Stomach (tissue), 9 donors: Measurements from ENCODE around the gene CAMTA2. TPM values are rescaled to one million over a fixed set of nuclear protein-coding genes. Genes with fewer than 3 reads are reported as not detected.

Experiments
- DNase-seq, 2 donors: peaks; one replicate each; pipeline versions ENCODE4 v3.0.0 to v3.0.0-alpha.2; 2013 to 2019
- H3K27ac ChIP-seq, 5 donors: fragments of 200-600 bp in 4 of 5; sonication (generic) in 4 of 5; one replicate each; pipeline ENCODE4 v1.5.1; 2013 to 2019; ENCODE audit warnings: mild to moderate bottlenecking in 1 of 5, moderate library complexity in 1 of 5
- H3K27me3 ChIP-seq, 3 donors: fragments of 200-600 bp; sonication (generic); one replicate each; pipeline ENCODE4 v1.5.1; 2017 to 2019; ENCODE audit warnings: mixed run types in 1 of 3
- H3K36me3 ChIP-seq, 4 donors: fragments of 200-600 bp; sonication (generic); 1 replicate in 3 of 4; 2 replicates in 1 of 4; pipeline ENCODE4 v1.5.1; 2016 to 2019
- H3K4me1 ChIP-seq, 4 donors: fragments of 200-600 bp; sonication (generic); one replicate each; pipeline ENCODE4 v1.5.1; 2016 to 2019
- H3K4me3 ChIP-seq, 4 donors: fragments of 200-600 bp; sonication (generic) in 3 of 4; one replicate each; pipeline ENCODE4 v1.5.1; 2016 to 2019; ENCODE audit warnings: mild to moderate bottlenecking in 1 of 4
- H3K9me3 ChIP-seq, 4 donors: fragments of 200-600 bp; sonication (generic); one replicate each; pipeline ENCODE4 v1.5.1; 2016 to 2019
- EP300 ChIP-seq: sonication (generic); formaldehyde crosslinking; IDR thresholded peaks from one replicate; pipeline ENCODE4 v1.6.1; 2017; ENCODE audit warnings: antibody characterized with exemption
- POLR2A ChIP-seq, 4 donors: fragments of 450-650 bp; IDR thresholded peaks; one replicate each; pipeline ENCODE4 v1.6.1; 2016; ENCODE audit warnings: antibody characterized with exemption in 4 of 4, control low read depth in 2 of 4, mild to moderate bottlenecking in 1 of 4, moderate library complexity in 1 of 4
- POLR2AphosphoS5 ChIP-seq, 3 donors: sonication (generic); formaldehyde crosslinking; IDR thresholded peaks; one replicate each; pipeline ENCODE4 v1.6.1; 2016; ENCODE audit warnings: antibody characterized with exemption in 3 of 3
- WGBS, 5 donors: extraction: QIAGEN DNeasy Blood & Tissue Kit in 3 of 5; methylation state at CpG; one replicate each; pipeline versions ENCODE4 v1.1.5 to v1.1.7; 2013 to 2018; 5-methylcytosine and 5-hydroxymethylcytosine counted together
- intact Hi-C: fragments of 100-400 bp; cut with DNase I; formaldehyde crosslinking; loops from one replicate; pipeline ENCODE4 v1.15.1; 2023; ENCODE audit warnings: low total_unique reads
- polyA plus RNA-seq, 3 donors: library from polyadenylated mRNA; stranded (reverse); fragments of 200-250 nt; gene quantifications; one replicate each; pipeline ENCODE4 v1.2.3, GENCODE V29; 2013
- total RNA-seq, 5 donors: library from RNA; depleted of rRNA; stranded (reverse); fragments of >200 nt; gene quantifications; one replicate each; pipeline versions ENCODE4 v1.1.0 to v1.2.3, GENCODE V29; 2014 to 2016
- TF ChIP-seq, protein P1 (sequence below), 7 experiments: fragments of 450-650 bp in 4 of 7; fragments of 200-600 bp in 3 of 7; sonication (generic) in 3 of 7; IDR thresholded peaks; one replicate each; pipeline ENCODE4 v1.5.1; 2016 to 2019; ENCODE audit warnings: antibody characterized with exemption in 7 of 7, control low read depth in 2 of 7, mild to moderate bottlenecking in 1 of 7
- donor health status: healthy with polysubstance abuse.
- donor health status: Bipolar disorder and iron deficiency.
- donor health status: healthy.

Gene CAMTA2
- total and polyA plus RNA-seq, 8 donors: 8.1 to 202 (median 54.6) TPM

DNA sequence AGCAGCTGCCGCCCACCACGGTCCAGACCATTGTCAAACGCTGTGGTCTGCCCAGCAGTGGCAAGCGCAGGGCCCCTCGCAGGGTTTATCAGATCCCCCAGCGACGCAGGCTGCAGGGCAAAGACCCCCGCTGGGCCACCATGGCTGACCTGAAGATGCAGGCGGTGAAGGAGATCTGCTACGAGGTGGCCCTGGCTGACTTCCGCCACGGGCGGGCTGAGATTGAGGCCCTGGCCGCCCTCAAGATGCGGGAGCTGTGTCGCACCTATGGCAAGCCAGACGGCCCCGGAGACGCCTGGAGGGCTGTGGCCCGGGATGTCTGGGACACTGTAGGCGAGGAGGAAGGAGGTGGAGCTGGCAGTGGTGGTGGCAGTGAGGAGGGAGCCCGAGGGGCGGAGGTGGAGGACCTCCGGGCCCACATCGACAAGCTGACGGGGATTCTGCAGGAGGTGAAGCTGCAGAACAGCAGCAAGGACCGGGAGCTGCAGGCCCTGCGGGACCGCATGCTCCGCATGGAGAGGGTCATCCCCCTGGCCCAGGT, 34.8 kb upstream of the CAMTA2 start:
- Histone ChIP-seq H3K4me3 (no peak overlapping the region), H3K36me3 (peaks cover 36 to 70% (median 70%) of the 10 kb centered on the region in 4 donors), H3K27ac (no peak overlapping the region), H3K27me3 (no peaks in the 10 kb centered on the region), H3K4me1 (peaks cover 0 to 28% (median 18%) of the 10 kb centered on the region in 4 donors), H3K9me3 (no peaks in the 10 kb centered on the region)
- intact Hi-C loops: no loop called here
- WGBS, 5 donors: 92 to 96% (median 94%) methylated on average over 23 to 30 of the region's 30 CpGs
- TF ChIP-seq, protein P1, sequence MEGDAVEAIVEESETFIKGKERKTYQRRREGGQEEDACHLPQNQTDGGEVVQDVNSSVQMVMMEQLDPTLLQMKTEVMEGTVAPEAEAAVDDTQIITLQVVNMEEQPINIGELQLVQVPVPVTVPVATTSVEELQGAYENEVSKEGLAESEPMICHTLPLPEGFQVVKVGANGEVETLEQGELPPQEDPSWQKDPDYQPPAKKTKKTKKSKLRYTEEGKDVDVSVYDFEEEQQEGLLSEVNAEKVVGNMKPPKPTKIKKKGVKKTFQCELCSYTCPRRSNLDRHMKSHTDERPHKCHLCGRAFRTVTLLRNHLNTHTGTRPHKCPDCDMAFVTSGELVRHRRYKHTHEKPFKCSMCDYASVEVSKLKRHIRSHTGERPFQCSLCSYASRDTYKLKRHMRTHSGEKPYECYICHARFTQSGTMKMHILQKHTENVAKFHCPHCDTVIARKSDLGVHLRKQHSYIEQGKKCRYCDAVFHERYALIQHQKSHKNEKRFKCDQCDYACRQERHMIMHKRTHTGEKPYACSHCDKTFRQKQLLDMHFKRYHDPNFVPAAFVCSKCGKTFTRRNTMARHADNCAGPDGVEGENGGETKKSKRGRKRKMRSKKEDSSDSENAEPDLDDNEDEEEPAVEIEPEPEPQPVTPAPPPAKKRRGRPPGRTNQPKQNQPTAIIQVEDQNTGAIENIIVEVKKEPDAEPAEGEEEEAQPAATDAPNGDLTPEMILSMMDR (IDR thresholded peaks at IDR 0.05): no peak
- no peak for TF ChIP-seq POLR2AphosphoS5 (IDR thresholded peaks at IDR 0.05)
- DNase-seq: no peak

DNA sequence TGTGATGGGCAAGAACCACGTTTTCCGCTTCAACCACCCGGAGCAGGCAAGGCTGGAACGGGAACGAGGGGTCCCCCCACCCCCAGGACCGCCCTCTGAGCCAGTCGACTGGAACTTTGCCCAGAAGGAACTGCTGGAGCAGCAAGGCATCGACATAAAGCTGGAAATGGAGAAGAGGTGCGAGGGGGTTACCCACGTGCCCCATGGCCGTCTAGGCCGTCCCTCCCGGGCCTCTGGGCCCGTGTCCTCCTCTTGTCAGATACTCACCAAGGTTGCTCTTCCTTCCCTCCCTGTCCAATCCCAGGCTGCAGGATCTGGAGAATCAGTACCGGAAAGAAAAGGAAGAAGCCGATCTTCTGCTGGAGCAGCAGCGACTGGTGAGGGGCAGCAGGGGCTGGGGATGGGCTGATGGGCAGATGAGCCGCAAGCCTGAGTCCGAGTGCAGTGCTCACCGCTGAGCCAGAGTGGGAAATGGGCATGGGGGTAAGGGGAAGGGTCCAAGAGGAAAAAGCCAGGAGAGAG, 33.1 kb upstream of the CAMTA2 start:
- Histone ChIP-seq H3K9me3 (no peaks in the 10 kb centered on the region), H3K36me3 (peaks cover 48 to 87% (median 86%) of the 10 kb centered on the region in 4 donors)
- intact Hi-C loops: no loop called here

DNA sequence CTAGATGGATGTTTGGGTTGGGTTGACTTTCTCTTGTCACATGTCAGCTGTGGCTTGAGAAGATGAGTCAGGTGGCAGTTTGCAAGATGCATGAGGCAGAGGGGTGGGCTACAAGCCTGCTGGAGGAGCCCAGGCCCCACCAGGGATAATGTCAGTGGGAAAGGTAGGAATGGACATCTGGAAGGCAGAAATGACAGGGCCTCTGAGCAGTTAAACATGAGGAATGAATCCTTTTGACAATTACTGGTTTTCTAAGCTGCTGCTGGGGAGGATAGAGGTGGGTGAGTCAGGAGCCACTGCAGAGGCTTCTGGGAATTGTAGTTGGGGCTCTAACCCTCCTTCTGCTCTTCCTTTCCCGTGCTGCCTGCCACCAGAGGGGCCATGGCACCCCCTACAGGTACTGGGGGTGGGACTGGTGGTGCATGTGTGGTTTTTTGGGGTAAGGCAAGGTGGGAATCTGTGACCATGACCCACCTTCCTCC, 32.0 kb upstream of the CAMTA2 start:
- 0 to 50% (median 29%) methylated on average over 1 of the region's 1 CpG for WGBS, 5 donors
- Histone ChIP-seq H3K27ac (no peak overlapping the region), H3K9me3 (no peaks in the 10 kb centered on the region), H3K4me3 (no peak overlapping the region), H3K4me1 (peaks cover 0 to 9% (median 7%) of the 10 kb centered on the region in 4 donors), H3K27me3 (no peaks in the 10 kb centered on the region), H3K36me3 (peaks cover 58 to 97% (median 97%) of the 10 kb centered on the region in 4 donors)
- TF ChIP-seq POLR2A (IDR thresholded peaks at IDR 0.05) (no peak), POLR2AphosphoS5 (IDR thresholded peaks at IDR 0.05) (no peak), EP300 (no peak)
- TF ChIP-seq, protein P1 (IDR thresholded peaks at IDR 0.05): no peak
- no peak for DNase-seq
- intact Hi-C loops: no loop called here

More for the DNA sequence above, 33.1 kb upstream of the CAMTA2 start:
- 85 to 89% (median 85%) methylated on average over 19 to 20 of the region's 20 CpGs for WGBS, 5 donors
- Histone ChIP-seq H3K27ac (no peak overlapping the region), H3K4me3 (no peak overlapping the region), H3K4me1 (peaks cover 0 to 19% (median 16%) of the 10 kb centered on the region in 4 donors), H3K27me3 (no peaks in the 10 kb centered on the region)
- TF ChIP-seq POLR2A (IDR thresholded peaks at IDR 0.05) (no peak), EP300 (no peak), POLR2AphosphoS5 (IDR thresholded peaks at IDR 0.05) (no peak)
- TF ChIP-seq, protein P1 (IDR thresholded peaks at IDR 0.05): no peak
- no peak for DNase-seq

DNA sequence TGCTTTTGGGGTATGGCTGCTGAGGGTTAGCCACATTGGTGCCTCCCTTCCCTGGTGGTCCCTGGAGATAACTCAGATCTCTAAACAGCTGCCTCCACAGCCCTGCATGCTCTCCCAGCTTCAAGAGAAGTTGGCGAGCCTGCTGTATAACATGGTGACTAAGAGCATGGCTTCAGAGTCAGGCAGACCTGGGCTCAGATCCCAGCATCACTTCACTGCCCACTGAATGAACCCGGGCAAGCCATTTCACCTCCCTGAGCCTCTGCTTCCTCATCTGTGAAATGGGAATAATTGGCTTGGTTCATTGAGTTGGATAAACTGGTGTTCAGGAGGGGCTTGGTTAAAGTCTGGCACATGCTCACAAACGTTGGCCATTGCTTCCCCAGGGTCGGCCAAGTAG, 26.9 kb upstream of the CAMTA2 start:
- Histone ChIP-seq H3K36me3 (peaks cover 61 to 100% (median 99%) of the 10 kb centered on the region in 4 donors), H3K9me3 (no peaks in the 10 kb centered on the region), H3K4me1 (no peaks in the 10 kb centered on the region), H3K4me3 (no peak overlapping the region), H3K27me3 (no peaks in the 10 kb centered on the region), H3K27ac (no peak overlapping the region)
- TF ChIP-seq EP300 (no peak), POLR2A (IDR thresholded peaks at IDR 0.05) (no peak), POLR2AphosphoS5 (IDR thresholded peaks at IDR 0.05) (no peak)
- TF ChIP-seq, protein P1 (IDR thresholded peaks at IDR 0.05): no peak
- WGBS, 5 donors: 70 to 92% (median 90%) methylated on average over 2 to 4 of the region's 4 CpGs
- intact Hi-C loops: no loop called here
- no peak for DNase-seq
